ENCODE results near the gene DAAM2. TPM values are rescaled to one million over a fixed set of nuclear protein-coding genes. Genes with fewer than 3 reads are reported as not detected.

Gene DAAM2
- polyA plus RNA-seq, 1 donor (not counting 4 experiments of a cell fraction or from before 2014, with no cell fraction given) = not detected

DNA sequence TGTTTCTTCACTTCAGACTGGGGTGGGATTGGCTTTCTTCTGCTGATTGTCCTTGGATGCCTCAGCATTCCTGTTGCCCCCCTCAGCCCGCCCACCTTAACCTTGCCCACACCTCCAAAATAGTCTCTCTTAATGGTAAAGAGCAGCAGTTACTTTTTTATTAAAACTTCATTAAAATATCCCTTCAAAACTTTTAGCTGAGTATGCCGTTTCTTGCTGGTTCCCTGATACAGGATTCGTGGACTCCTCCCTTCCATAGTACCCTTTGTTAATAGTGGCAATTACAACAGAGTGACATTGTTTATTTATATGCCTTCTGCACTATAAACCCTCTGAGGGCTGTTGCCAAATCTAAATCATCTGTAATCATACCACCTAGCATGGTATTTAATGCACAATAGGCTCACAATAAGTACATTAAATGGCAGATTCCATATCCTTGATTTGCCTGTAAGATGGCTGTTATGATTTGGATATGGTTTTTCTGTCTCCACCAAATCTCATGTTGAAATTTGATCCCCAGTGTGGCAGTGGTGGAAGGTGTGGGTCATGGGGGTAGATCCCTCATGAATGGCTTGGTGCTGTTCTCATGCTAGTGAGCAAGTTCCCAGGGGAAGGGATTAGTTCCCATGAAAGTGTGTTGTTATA lies 145.6 kb downstream of the DAAM2 start:
- Histone ChIP-seq H3K4me1 (ENCODE audit: control insufficient read depth, extremely low read depth, insufficient read depth, low read length) (peaks cover 2% of the 10 kb centered on the region), H4K20me1 (ENCODE audit: control insufficient read depth, extremely low read depth, insufficient read depth, low read length) (no peaks in the 10 kb centered on the region), H3K9ac (ENCODE audit: control insufficient read depth, extremely low read depth, insufficient read depth, low read length) (no peak overlapping the region), H3K27ac (ENCODE audit: control insufficient read depth, insufficient read depth, low read length) (no peak overlapping the region), H3K27me3 (ENCODE audit: control insufficient read depth, extremely low read depth, insufficient read depth, low read length) (peaks cover 5% of the 10 kb centered on the region), H3K4me3 (ENCODE audit: control insufficient read depth in 2 of 3, extremely low read depth in 1 of 3, insufficient read depth in 2 of 3, low read depth in 1 of 3, low read length in 3 of 3) (no peak overlapping the region), H3K4me2 (ENCODE audit: control insufficient read depth, extremely low read depth, insufficient read depth, low read depth, low read length) (no peak overlapping the region), H3K9me1 (ENCODE audit: control insufficient read depth, extremely low read depth, insufficient read depth, low read length) (no peaks in the 10 kb centered on the region), H3K79me2 (ENCODE audit: control insufficient read depth, insufficient read depth, low read length) (no peaks in the 10 kb centered on the region), H3K36me3 (ENCODE audit: control insufficient read depth in 2 of 2, extremely low read depth in 1 of 2, insufficient read depth in 2 of 2, low read length in 2 of 2) (no peaks in the 10 kb centered on the region), H2AFZ (ENCODE audit: control insufficient read depth, low read length) (no peak overlapping the region), H3K9me3 (ENCODE audit: control insufficient read depth, low read depth, low read length) (no peaks in the 10 kb centered on the region)
- TF ChIP-seq, protein P1, sequence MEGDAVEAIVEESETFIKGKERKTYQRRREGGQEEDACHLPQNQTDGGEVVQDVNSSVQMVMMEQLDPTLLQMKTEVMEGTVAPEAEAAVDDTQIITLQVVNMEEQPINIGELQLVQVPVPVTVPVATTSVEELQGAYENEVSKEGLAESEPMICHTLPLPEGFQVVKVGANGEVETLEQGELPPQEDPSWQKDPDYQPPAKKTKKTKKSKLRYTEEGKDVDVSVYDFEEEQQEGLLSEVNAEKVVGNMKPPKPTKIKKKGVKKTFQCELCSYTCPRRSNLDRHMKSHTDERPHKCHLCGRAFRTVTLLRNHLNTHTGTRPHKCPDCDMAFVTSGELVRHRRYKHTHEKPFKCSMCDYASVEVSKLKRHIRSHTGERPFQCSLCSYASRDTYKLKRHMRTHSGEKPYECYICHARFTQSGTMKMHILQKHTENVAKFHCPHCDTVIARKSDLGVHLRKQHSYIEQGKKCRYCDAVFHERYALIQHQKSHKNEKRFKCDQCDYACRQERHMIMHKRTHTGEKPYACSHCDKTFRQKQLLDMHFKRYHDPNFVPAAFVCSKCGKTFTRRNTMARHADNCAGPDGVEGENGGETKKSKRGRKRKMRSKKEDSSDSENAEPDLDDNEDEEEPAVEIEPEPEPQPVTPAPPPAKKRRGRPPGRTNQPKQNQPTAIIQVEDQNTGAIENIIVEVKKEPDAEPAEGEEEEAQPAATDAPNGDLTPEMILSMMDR (optimal IDR thresholded peaks at IDR 0.05 in 1 of 3, IDR thresholded peaks at IDR 0.05 in 1 of 3, conservative IDR thresholded peaks at IDR 0.05 in 1 of 3; ENCODE audit: extremely low read depth in 1 of 3, insufficient read depth in 2 of 3, low read length in 3 of 3) = no peak
- no peak for TF ChIP-seq EZH2 (IDR thresholded peaks at IDR 0.05; ENCODE audit: low read length)
- FAIRE-seq (no peak), DNase-seq (ENCODE audit: low read depth, low spot score) (no peak)
- dilution Hi-C loops (cut with MboI; ENCODE audit: extremely low pct_ligation_motif_present, low sequenced_read_pairs) = no loop called here

GRCh38 chr6:39938773-39939654 lies 146.8 kb downstream of the DAAM2 start:
- FAIRE-seq = no peak
- no peaks in the 10 kb centered on the region for H3K9me3 ChIP-seq (ENCODE audit: control insufficient read depth, low read depth, low read length)
- H3K27ac ChIP-seq (ENCODE audit: control insufficient read depth, insufficient read depth, low read length) = no peak overlapping the region
- dilution Hi-C loops (cut with MboI; ENCODE audit: extremely low pct_ligation_motif_present, low sequenced_read_pairs) = no loop called here
- no peaks in the 10 kb centered on the region for H3K79me2 ChIP-seq (ENCODE audit: control insufficient read depth, insufficient read depth, low read length)
- H3K27me3 ChIP-seq (ENCODE audit: control insufficient read depth, extremely low read depth, insufficient read depth, low read length) = peaks cover 3% of the 10 kb centered on the region
- H3K4me1 ChIP-seq (ENCODE audit: control insufficient read depth, extremely low read depth, insufficient read depth, low read length) = peaks cover 2% of the 10 kb centered on the region
- TF ChIP-seq, protein P1 (optimal IDR thresholded peaks at IDR 0.05 in 1 of 3, IDR thresholded peaks at IDR 0.05 in 1 of 3, conservative IDR thresholded peaks at IDR 0.05 in 1 of 3; ENCODE audit: extremely low read depth in 1 of 3, insufficient read depth in 2 of 3, low read length in 3 of 3) = no peak
- no peak for TF ChIP-seq EZH2 (IDR thresholded peaks at IDR 0.05; ENCODE audit: low read length)
- H2AFZ ChIP-seq (ENCODE audit: control insufficient read depth, low read length) = no peak overlapping the region
- H3K4me3 ChIP-seq (ENCODE audit: control insufficient read depth in 2 of 3, extremely low read depth in 1 of 3, insufficient read depth in 2 of 3, low read depth in 1 of 3, low read length in 3 of 3) = no peak overlapping the region
- H3K9ac ChIP-seq (ENCODE audit: control insufficient read depth, extremely low read depth, insufficient read depth, low read length) = no peak overlapping the region
- H3K36me3 ChIP-seq (ENCODE audit: control insufficient read depth in 2 of 2, extremely low read depth in 1 of 2, insufficient read depth in 2 of 2, low read length in 2 of 2) = no peaks in the 10 kb centered on the region
- no peaks in the 10 kb centered on the region for H3K9me1 ChIP-seq (ENCODE audit: control insufficient read depth, extremely low read depth, insufficient read depth, low read length)
- no peak for DNase-seq (ENCODE audit: low read depth, low spot score)
- no peak overlapping the region for H3K4me2 ChIP-seq (ENCODE audit: control insufficient read depth, extremely low read depth, insufficient read depth, low read depth, low read length)
- no peaks in the 10 kb centered on the region for H4K20me1 ChIP-seq (ENCODE audit: control insufficient read depth, extremely low read depth, insufficient read depth, low read length)
